WTC11 (cell line): Measurements from ENCODE around the gene UMOD.

ENCODE experiments used
- ATF1 ChIP-seq: sonication (generic); formaldehyde crosslinking; IDR thresholded peaks from 2 replicates; pipeline ENCODE4 v1.8.1; 2023; ENCODE audit warnings: mild to moderate bottlenecking, moderate library complexity, missing genetic modification reagents
- CREB1 ChIP-seq: sonication (generic); formaldehyde crosslinking; IDR thresholded peaks from 2 replicates; pipeline ENCODE4 v1.8.0; 2023; ENCODE audit warnings: mild to moderate bottlenecking, missing genetic modification reagents
- GABPB1 ChIP-seq: sonication (generic); formaldehyde crosslinking; IDR thresholded peaks from 2 replicates; pipeline ENCODE4 v1.8.1; 2023; ENCODE audit warnings: mild to moderate bottlenecking, missing genetic modification reagents
- MAX ChIP-seq: sonication (generic); formaldehyde crosslinking; IDR thresholded peaks from 2 replicates; pipeline ENCODE4 v1.8.0; 2022; ENCODE audit warnings: mild to moderate bottlenecking, missing genetic modification reagents
- NR3C1 ChIP-seq: sonication (generic); formaldehyde crosslinking; conservative IDR thresholded peaks from 2 replicates; pipeline ENCODE4 v1.8.1; 2023; ENCODE audit warnings: low read depth, mild to moderate bottlenecking, missing genetic modification reagents
- PRRX2 ChIP-seq: fragments of 250-450 bp; sonication (Bioruptor Pico); IDR thresholded peaks from 2 replicates; pipeline ENCODE4 v1.8.0; 2021; ENCODE audit warnings: mild to moderate bottlenecking
- TCF7 ChIP-seq: sonication (generic); formaldehyde crosslinking; IDR thresholded peaks from 2 replicates; pipeline ENCODE4 v1.8.0; 2022; ENCODE audit warnings: mild to moderate bottlenecking, low read depth, missing genetic modification reagents, moderate library complexity
- ZNF138 ChIP-seq: sonication (generic); formaldehyde crosslinking; conservative IDR thresholded peaks from 2 replicates; pipeline ENCODE4 v1.8.1; 2022; ENCODE audit warnings: mild to moderate bottlenecking, moderate library complexity, missing genetic modification reagents
- ZNF263 ChIP-seq: sonication (generic); formaldehyde crosslinking; IDR thresholded peaks from 2 replicates; pipeline ENCODE4 v1.8.1; 2022; ENCODE audit warnings: low read depth, mild to moderate bottlenecking, moderate library complexity, missing genetic modification reagents

- no peak for TF ChIP-seq MAX (CRISPR knock-in tag)
- no peak for TF ChIP-seq ATF1 (CRISPR knock-in tag)
- TF ChIP-seq PRRX2 (CRISPR knock-in tag): no peak
- no peak for TF ChIP-seq ZNF138 (CRISPR knock-in tag)
- no peak for TF ChIP-seq CREB1 (CRISPR knock-in tag)
- TF ChIP-seq GABPB1 (CRISPR knock-in tag): no peak
- no peak for TF ChIP-seq ZNF263
- no peak for TF ChIP-seq TCF7 (CRISPR knock-in tag)
- no peak for TF ChIP-seq NR3C1 (CRISPR knock-in tag)
These were observed 25.0 kb downstream of the UMOD start, which contains the start of gene GP2 for GRCh38 chr16:20327444-20328041.
